ENCODE data around the gene RPS21. TPM values are rescaled to one million over a fixed set of nuclear protein-coding genes. Genes with fewer than 3 reads are reported as not detected.
"Not testable (repeated sequence)": the region's sequence is repeated elsewhere in the genome, so short reads cannot be mapped to it uniquely, and the experiment has no call there.

RPS21 gene
- total and polyA plus RNA-seq, 2 of the 4 experiments (the other 2 are of a cell fraction) = 2,710 to 4,298 TPM

GRCh38 chr20:62372042-62372993 is 14.6 kb upstream of the RPS21 start:
- 95% methylated on average over 4 of the region's 29 CpGs; no CpG with 5 or more reads in 1 of the 2 experiments for WGBS, 2 experiments (ENCODE audit: extremely low coverage in 2 of 2, insufficient read length in 1 of 2)
- Histone ChIP-seq H2BK20ac (ENCODE audit: low read depth, low read length) (no peak overlapping the region), H3K4me2 (ENCODE audit: low read depth, low read length) (no peak overlapping the region), H3K79me1 (ENCODE audit: low read depth in 1 of 2, low read length in 2 of 2) (no peaks in the 10 kb centered on the region), H4K91ac (ENCODE audit: insufficient read depth, low read depth, low read length) (no peak overlapping the region), H3K23ac (ENCODE audit: low read depth, low read length) (no peak overlapping the region), H2AK9ac (replicated peaks; ENCODE audit: low read depth, low read length, poor library complexity) (no peak overlapping the region), H4K8ac (ENCODE audit: low read depth in 2 of 2, low read length in 2 of 2) (no peak overlapping the region), H4K5ac (ENCODE audit: low read depth, low read length) (no peak overlapping the region), H3K14ac (replicated peaks; ENCODE audit: low read depth, low read length) (no peak overlapping the region), H2BK5ac (ENCODE audit: low read depth, low read length, poor library complexity, severe bottlenecking) (no peak overlapping the region), H3K56ac (ENCODE audit: extremely low read depth, insufficient read depth, low read length) (no peak overlapping the region), H3K27ac (ENCODE audit: insufficient read depth, low read length) (no peak overlapping the region), H2BK15ac (ENCODE audit: low read depth, low read length) (no peak overlapping the region), H3K4me3 (ENCODE audit: insufficient read depth, low read depth, low read length) (no peak overlapping the region), H2AK5ac (ENCODE audit: low read depth, low read length) (0 out of 2 replicates have a peak overlapping the region, but pooled peaks have one; percentile 16), H2BK120ac (ENCODE audit: low read depth, low read length) (no peak overlapping the region), H3K36me3 (ENCODE audit: control insufficient read depth, insufficient read depth, low read length) (no peaks in the 10 kb centered on the region), H3K4ac (ENCODE audit: low read depth, low read length) (no peak overlapping the region), H3K27me3 (ENCODE audit: control insufficient read depth, insufficient read depth, low read length) (no peaks in the 10 kb centered on the region), H2AFZ (replicated peaks; ENCODE audit: low read length, poor library complexity) (no peak overlapping the region), H3K18ac (ENCODE audit: low read depth, low read length) (no peak overlapping the region), H4K20me1 (ENCODE audit: insufficient read depth, low read length) (peaks cover 12% of the 10 kb centered on the region), H3K9me1 (ENCODE audit: insufficient read depth, low read length) (peaks cover 13% of the 10 kb centered on the region; the same call in 1 of the 2 replicates), H3K9me3 (ENCODE audit: control insufficient read depth, insufficient read depth, low read length) (no peaks in the 10 kb centered on the region), H3K9ac (ENCODE audit: low read depth, low read length) (no peak overlapping the region), H3K4me1 (ENCODE audit: control insufficient read depth, insufficient read depth, low read length) (peaks cover 53% of the 10 kb centered on the region)
- ChIA-PET POLR2A (ENCODE audit: unreplicated experiment) (no interaction called here), CTCF (no interaction called here)
- DNase-seq (no peak), ATAC-seq (ENCODE audit: low read depth) (no peak)
- TF ChIP-seq CHD1 (IDR thresholded peaks at IDR 0.05; ENCODE audit: low read depth, low read length) (no peak), MAFK (IDR thresholded peaks at IDR 0.05; ENCODE audit: low read depth, low read length) (no peak), USF2 (IDR thresholded peaks at IDR 0.05; ENCODE audit: low read depth, low read length) (no peak), RAD21 (IDR thresholded peaks at IDR 0.05; ENCODE audit: low read length) (no peak)
- in situ Hi-C loops (cut with MboI; ENCODE audit: low sequenced_read_pairs) (no loop called here), dilution Hi-C loops (cut with HindIII; ENCODE audit: low sequenced_read_pairs, unreplicated experiment) (no loop called here), intact Hi-C loops (cut with micrococcal nuclease) (no loop called here)
- no TSS peak for BruUV-seq (replicated peaks)

- H3K18ac ChIP-seq (ENCODE audit: low read depth, low read length); H3K23ac ChIP-seq (ENCODE audit: low read depth, low read length); H2BK5ac ChIP-seq (ENCODE audit: low read depth, low read length, poor library complexity, severe bottlenecking); H3K4me2 ChIP-seq (ENCODE audit: low read depth, low read length); H3K79me1 ChIP-seq (ENCODE audit: low read depth in 1 of 2, low read length in 2 of 2); H4K5ac ChIP-seq (ENCODE audit: low read depth, low read length); H3K4me3 ChIP-seq (ENCODE audit: insufficient read depth, low read depth, low read length); H4K20me1 ChIP-seq (ENCODE audit: insufficient read depth, low read length); POLR2A ChIA-PET (ENCODE audit: unreplicated experiment); H3K27ac ChIP-seq (ENCODE audit: insufficient read depth, low read length); in situ Hi-C loops (cut with MboI; ENCODE audit: low sequenced_read_pairs); BruUV-seq (replicated peaks); H4K91ac ChIP-seq (ENCODE audit: insufficient read depth, low read depth, low read length); H3K56ac ChIP-seq (ENCODE audit: extremely low read depth, insufficient read depth, low read length); H3K9me3 ChIP-seq (ENCODE audit: control insufficient read depth, insufficient read depth, low read length); H2BK20ac ChIP-seq (ENCODE audit: low read depth, low read length); DNase-seq; H3K9ac ChIP-seq (ENCODE audit: low read depth, low read length); H3K36me3 ChIP-seq (ENCODE audit: control insufficient read depth, insufficient read depth, low read length); H2BK15ac ChIP-seq (ENCODE audit: low read depth, low read length); dilution Hi-C loops (cut with HindIII; ENCODE audit: low sequenced_read_pairs, unreplicated experiment); ATAC-seq (ENCODE audit: low read depth); H3K27me3 ChIP-seq (ENCODE audit: control insufficient read depth, insufficient read depth, low read length); H2BK120ac ChIP-seq (ENCODE audit: low read depth, low read length); H4K8ac ChIP-seq (ENCODE audit: low read depth in 2 of 2, low read length in 2 of 2); H3K14ac ChIP-seq (replicated peaks; ENCODE audit: low read depth, low read length): not testable (repeated sequence)
- Histone ChIP-seq H3K4ac (ENCODE audit: low read depth, low read length) (peak overlapping the region; percentile 52; the same call in 1 of the 2 replicates), H3K9me1 (ENCODE audit: insufficient read depth, low read length) (peaks cover 13% of the 10 kb centered on the region; the same call in 1 of the 2 replicates), H2AFZ (replicated peaks; ENCODE audit: low read length, poor library complexity) (peak overlapping the region; percentile 14), H2AK5ac (ENCODE audit: low read depth, low read length) (0 out of 2 replicates have a peak overlapping the region, but pooled peaks have one; percentile 8), H3K4me1 (ENCODE audit: control insufficient read depth, insufficient read depth, low read length) (peaks cover 44% of the 10 kb centered on the region), H2AK9ac (replicated peaks; ENCODE audit: low read depth, low read length, poor library complexity) (peak overlapping the region; percentile 82)
- intact Hi-C loops (cut with micrococcal nuclease) = loop anchor here (2.0 kb wide), 1 partner anchor 71 kb away; the partner anchor contains the start of gene ADRM1
- CTCF ChIA-PET = interaction anchor here (0.9 to 1.8 kb wide), 3 partner anchors 8 to 9 kb away, joined by 3 to 6 read pairs (median 4); no protein-coding TSS in a partner anchor
- WGBS, 2 experiments (ENCODE audit: extremely low coverage in 2 of 2, insufficient read length in 1 of 2) = 86% methylated on average over 15 of the region's 40 CpGs; no CpG with 5 or more reads in 1 of the 2 experiments
Observed at GRCh38 chr20:62373631-62374179, 13.2 kb upstream of the RPS21 start.

Data from IMR-90 (cell line).